Nephron progenitor cell (in vitro differentiated cells): ENCODE results near the gene MAST4.

Experiments
- DNase-seq: peaks from one replicate; pipeline ENCODE4 v3.0.0; 2021
- H3K27ac Mint-ChIP-seq: 2 replicates; pipeline ENCODE4 v1.8.0; 2021; ENCODE audit warnings: mild to moderate bottlenecking, moderate library complexity, mixed read lengths
- H3K27me3 Mint-ChIP-seq: 2 replicates; pipeline ENCODE4 v1.8.0; 2021; ENCODE audit warnings: mild to moderate bottlenecking, low read depth, mixed read lengths; ENCODE audit not compliant: poor library complexity
- H3K36me3 Mint-ChIP-seq: 2 replicates; pipeline ENCODE4 v1.8.0; 2021; ENCODE audit warnings: low read depth, mixed read lengths
- H3K4me1 Mint-ChIP-seq: 2 replicates; pipeline ENCODE4 v1.8.0; 2021; ENCODE audit warnings: mixed read lengths
- H3K4me3 Mint-ChIP-seq: 2 replicates; pipeline ENCODE4 v1.8.0; 2021; ENCODE audit warnings: mild to moderate bottlenecking, moderate library complexity, mixed read lengths
- H3K9me3 Mint-ChIP-seq: 2 replicates; pipeline ENCODE4 v1.8.0; 2021; ENCODE audit warnings: mild to moderate bottlenecking, moderate library complexity, mixed read lengths
- TF ChIP-seq, protein P1 (sequence below): fragments of 200-600 bp; sonication (generic); IDR thresholded peaks from 2 replicates; pipeline ENCODE4 v1.5.0; 2021; ENCODE audit warnings: antibody characterized with exemption

Gene MAST4

DNA sequence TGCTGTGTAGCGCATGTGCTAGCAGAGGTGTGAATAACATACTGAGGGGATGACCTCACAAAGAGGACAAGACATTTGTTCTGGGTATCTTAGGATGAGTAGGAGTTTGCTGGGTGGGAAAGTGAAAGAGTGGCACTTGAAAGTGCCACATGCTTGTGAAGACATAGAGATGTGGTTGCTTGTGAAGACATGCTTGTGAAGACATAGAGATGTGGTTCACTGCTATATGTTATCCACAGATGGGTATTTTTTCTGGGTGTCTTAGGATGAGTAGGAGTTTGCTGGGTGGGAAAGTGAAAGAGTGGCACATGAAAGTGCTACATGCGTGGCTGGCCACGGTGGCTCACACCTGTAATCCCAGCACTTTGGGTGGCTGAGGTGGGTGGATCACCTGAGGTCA lies 63.6 kb downstream of the MAST4 start:
- Mint-ChIP-seq H3K4me1 (peaks cover 6% of the 10 kb centered on the region), H3K36me3 (no peaks in the 10 kb centered on the region), H3K4me3 (no peak overlapping the region), H3K9me3 (peaks cover 12% of the 10 kb centered on the region), H3K27ac (no peak overlapping the region), H3K27me3 (peaks cover 5% of the 10 kb centered on the region)
- TF ChIP-seq, protein P1, sequence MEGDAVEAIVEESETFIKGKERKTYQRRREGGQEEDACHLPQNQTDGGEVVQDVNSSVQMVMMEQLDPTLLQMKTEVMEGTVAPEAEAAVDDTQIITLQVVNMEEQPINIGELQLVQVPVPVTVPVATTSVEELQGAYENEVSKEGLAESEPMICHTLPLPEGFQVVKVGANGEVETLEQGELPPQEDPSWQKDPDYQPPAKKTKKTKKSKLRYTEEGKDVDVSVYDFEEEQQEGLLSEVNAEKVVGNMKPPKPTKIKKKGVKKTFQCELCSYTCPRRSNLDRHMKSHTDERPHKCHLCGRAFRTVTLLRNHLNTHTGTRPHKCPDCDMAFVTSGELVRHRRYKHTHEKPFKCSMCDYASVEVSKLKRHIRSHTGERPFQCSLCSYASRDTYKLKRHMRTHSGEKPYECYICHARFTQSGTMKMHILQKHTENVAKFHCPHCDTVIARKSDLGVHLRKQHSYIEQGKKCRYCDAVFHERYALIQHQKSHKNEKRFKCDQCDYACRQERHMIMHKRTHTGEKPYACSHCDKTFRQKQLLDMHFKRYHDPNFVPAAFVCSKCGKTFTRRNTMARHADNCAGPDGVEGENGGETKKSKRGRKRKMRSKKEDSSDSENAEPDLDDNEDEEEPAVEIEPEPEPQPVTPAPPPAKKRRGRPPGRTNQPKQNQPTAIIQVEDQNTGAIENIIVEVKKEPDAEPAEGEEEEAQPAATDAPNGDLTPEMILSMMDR = no peak
- no peak for DNase-seq

DNA sequence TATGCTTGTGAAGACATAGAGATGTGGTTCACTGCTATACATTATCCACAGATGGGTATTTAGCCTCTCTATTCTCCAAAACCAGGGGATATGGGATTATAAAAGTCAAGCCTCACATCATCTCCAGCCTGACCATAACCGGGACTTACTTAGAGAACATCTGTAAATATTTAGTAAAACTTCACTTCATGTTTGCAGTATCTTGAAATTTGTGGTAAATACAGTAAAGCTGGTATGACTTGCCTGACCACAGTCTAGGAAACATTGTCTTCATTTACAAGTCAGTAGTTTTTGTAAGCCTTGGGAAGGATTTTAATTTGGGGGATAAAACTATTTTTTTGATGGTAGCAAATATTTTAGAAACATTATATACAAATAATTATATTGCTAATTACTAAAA lies 64.2 kb downstream of the MAST4 start:
- Mint-ChIP-seq H3K4me3 (no peak overlapping the region), H3K27me3 (peaks cover 5% of the 10 kb centered on the region), H3K27ac (no peak overlapping the region), H3K4me1 (peaks cover 6% of the 10 kb centered on the region), H3K9me3 (peaks cover 13% of the 10 kb centered on the region), H3K36me3 (no peaks in the 10 kb centered on the region)
- DNase-seq = no peak
- TF ChIP-seq, protein P1 = no peak

DNA sequence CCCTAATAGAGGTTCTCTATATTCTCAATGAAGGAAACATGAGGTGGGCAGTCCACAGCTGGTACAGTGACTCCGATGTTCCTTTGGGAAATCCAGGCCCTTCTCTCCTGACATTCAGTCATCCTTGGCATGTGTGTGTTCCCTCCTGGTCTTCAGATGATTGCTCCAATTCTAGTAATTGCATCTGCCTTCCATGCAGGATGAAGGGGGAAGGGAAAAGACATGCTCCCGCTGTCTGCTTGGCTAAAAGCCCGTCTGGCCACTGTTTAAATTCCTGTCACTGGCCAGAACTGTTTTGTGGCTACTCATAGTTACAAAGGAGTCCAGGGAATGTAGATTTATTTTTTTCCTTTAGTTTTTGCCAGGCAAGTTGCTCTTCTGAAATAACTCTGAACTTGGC lies 65.0 kb downstream of the MAST4 start:
- TF ChIP-seq, protein P1 = no peak
- Mint-ChIP-seq H3K4me1 (peaks cover 6% of the 10 kb centered on the region), H3K36me3 (no peaks in the 10 kb centered on the region), H3K4me3 (no peak overlapping the region), H3K9me3 (peaks cover 13% of the 10 kb centered on the region), H3K27me3 (peaks cover 5% of the 10 kb centered on the region), H3K27ac (no peak overlapping the region)
- no peak for DNase-seq

DNA sequence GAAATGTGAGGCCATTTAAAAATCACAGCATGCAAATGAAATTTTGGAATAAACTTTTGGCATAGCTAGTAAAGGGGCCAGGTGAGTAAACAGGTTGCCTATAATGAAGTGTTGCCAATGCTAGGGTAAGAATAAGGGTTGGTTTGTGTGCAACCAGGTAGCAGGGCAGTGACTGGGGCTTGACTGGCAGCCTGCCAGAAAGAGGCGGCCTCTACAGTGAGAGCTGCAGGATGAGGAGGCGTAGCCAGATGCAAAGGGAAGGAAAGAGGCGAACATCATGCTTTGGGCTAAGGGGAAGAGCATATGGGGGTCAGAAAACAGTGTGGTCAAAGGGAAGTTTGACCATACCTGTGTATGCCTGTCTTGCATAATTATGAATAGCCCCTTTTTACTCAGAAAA lies 70.6 kb downstream of the MAST4 start:
- H3K27ac Mint-ChIP-seq = no peak overlapping the region
- H3K36me3 Mint-ChIP-seq = no peaks in the 10 kb centered on the region
- no peaks in the 10 kb centered on the region for H3K4me1 Mint-ChIP-seq
- H3K4me3 Mint-ChIP-seq = no peak overlapping the region
- DNase-seq = no peak
- TF ChIP-seq, protein P1 = no peak
- H3K9me3 Mint-ChIP-seq = peaks cover 13% of the 10 kb centered on the region
- H3K27me3 Mint-ChIP-seq = peaks cover 2% of the 10 kb centered on the region

DNA sequence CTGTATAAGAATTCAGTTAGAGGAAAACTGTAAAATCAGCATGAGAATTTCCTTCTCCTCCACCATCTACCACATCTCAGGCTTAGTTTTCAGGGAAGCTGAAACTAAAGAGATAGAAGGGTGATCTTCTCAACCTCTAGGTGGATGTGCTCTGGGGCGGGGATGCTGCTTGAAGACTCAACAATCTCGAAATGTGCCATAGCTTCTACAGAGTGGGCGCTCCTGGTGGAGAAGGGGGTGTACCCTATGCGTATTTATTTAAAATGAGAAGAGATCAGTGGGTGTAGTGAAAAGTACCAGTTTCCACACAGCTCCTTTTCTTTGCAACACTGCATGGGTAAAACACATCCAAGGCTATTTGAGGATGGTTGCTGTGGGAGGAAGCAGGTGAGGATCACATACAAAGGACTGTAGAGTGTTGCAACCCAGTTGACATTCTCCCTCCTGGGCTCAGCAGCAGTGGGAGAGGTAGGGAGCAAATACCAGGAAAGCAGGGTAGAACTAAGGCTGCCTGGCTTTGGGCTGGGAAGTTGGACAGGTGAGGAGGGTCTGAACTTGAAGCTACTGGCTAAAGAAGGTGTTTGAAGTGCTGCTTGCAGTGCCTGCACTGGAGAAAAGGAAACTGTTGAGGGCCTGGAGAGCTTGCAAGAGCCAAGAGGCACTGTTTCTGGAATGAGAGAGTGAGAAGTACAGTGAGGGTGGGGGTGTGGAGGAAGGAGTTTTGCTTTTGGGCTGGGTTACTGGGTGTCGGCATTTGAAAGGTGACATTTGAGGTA lies 73.1 kb downstream of the MAST4 start:
- TF ChIP-seq, protein P1 = no peak
- DNase-seq = no peak
- no peaks in the 10 kb centered on the region for H3K27me3 Mint-ChIP-seq
- H3K4me3 Mint-ChIP-seq = no peak overlapping the region
- H3K36me3 Mint-ChIP-seq = no peaks in the 10 kb centered on the region
- no peak overlapping the region for H3K27ac Mint-ChIP-seq
- H3K9me3 Mint-ChIP-seq = peaks cover 7% of the 10 kb centered on the region
- no peaks in the 10 kb centered on the region for H3K4me1 Mint-ChIP-seq

DNA sequence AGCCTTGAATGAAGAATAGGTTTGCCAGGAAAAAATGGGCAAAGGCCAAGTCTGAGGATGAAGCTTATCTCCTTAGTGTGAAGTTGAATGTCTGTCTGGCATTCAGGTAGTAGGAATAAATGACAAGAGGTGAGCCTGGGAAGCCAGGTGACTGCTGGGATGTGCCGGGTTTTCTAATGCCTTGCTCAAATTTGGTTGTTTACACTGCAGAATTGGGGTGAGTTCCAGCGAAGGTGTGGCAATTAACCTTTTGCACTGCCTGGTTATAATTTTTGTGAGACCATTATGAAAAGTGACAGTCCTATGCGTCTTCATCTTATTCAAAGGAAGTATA lies 73.6 kb downstream of the MAST4 start:
- H3K4me3 Mint-ChIP-seq = no peak overlapping the region
- H3K27ac Mint-ChIP-seq = no peak overlapping the region

More for the DNA sequence above, 73.6 kb downstream of the MAST4 start:
- Mint-ChIP-seq H3K27me3 (no peaks in the 10 kb centered on the region), H3K9me3 (peaks cover 1% of the 10 kb centered on the region), H3K4me1 (no peaks in the 10 kb centered on the region), H3K36me3 (no peaks in the 10 kb centered on the region)
- DNase-seq = no peak
- TF ChIP-seq, protein P1 = no peak
